ENCODE data around the gene SEZ6L.

- TF ChIP-seq CTCF (IDR thresholded peaks at IDR 0.05) (no peak), POLR2A (IDR thresholded peaks at IDR 0.05) (no peak)
These were observed 224.7 kb downstream of the SEZ6L start for GRCh38 chr22:26393929-26394328.

Measured in adrenal gland (tissue), 5 donors.